ENCODE measurements around the gene ZSWIM8.
"Not testable (repeated sequence)": the region's sequence is repeated elsewhere in the genome, so short reads cannot be mapped to it uniquely, and the experiment has no call there.

Gene ZSWIM8

GRCh38 chr10:73785211-73785720 is at the start of gene ZSWIM8:
Gene ZSWIM8 (plus strand): TSS chr10:73785606. CDS start chr10:73785879, 273 bp downstream.
- DNase-seq (ENCODE audit: low read depth in 2 of 2) = peak; percentile 72 to 74

- DNase-seq (ENCODE audit: low read depth in 2 of 2) = not testable (repeated sequence)
These were observed 44.7 kb upstream of the ZSWIM8 start for GRCh38 chr10:73740501-73741254.

GRCh38 chr10:73742454-73742734 is 43.0 kb upstream of the ZSWIM8 start:
- DNase-seq (ENCODE audit: low read depth in 2 of 2) = no peak

- DNase-seq (ENCODE audit: low read depth in 2 of 2) = no peak
These were observed 42.0 kb upstream of the ZSWIM8 start for GRCh38 chr10:73743327-73743904.

GRCh38 chr10:73743905-73744663 is 41.3 kb upstream of the ZSWIM8 start, which contains the start of gene SEC24C:
Gene SEC24C (plus strand): TSS chr10:73744372. CDS start chr10:73746833, 2,461 bp downstream.
- DNase-seq (ENCODE audit: low read depth in 2 of 2) = peak; percentile 91 to 94

GRCh38 chr10:73744664-73744975 is 40.8 kb upstream of the ZSWIM8 start:
- peak in 1 of 2 experiments; percentile 67 for DNase-seq (ENCODE audit: low read depth in 2 of 2)

GRCh38 chr10:73746721-73747120 is 38.7 kb upstream of the ZSWIM8 start:
- no peak for DNase-seq (ENCODE audit: low read depth in 2 of 2)

GRCh38 chr10:73750819-73751218 is 34.6 kb upstream of the ZSWIM8 start:
- no peak for DNase-seq (ENCODE audit: low read depth in 2 of 2)

- DNase-seq (ENCODE audit: low read depth in 2 of 2) = no peak
These were observed 29.2 kb upstream of the ZSWIM8 start for GRCh38 chr10:73756183-73756582.

GRCh38 chr10:73758704-73759511 is 26.5 kb upstream of the ZSWIM8 start:
- DNase-seq (ENCODE audit: low read depth in 2 of 2) = no peak

- no peak for DNase-seq (ENCODE audit: low read depth in 2 of 2)
These were observed 25.8 kb upstream of the ZSWIM8 start for GRCh38 chr10:73759512-73760115.

GRCh38 chr10:73761781-73762180 is 23.6 kb upstream of the ZSWIM8 start:
- DNase-seq (ENCODE audit: low read depth in 2 of 2) = no peak

- DNase-seq (ENCODE audit: low read depth in 2 of 2) = no peak
These were observed 22.5 kb upstream of the ZSWIM8 start for GRCh38 chr10:73762915-73763314.

- DNase-seq (ENCODE audit: low read depth in 2 of 2) = no peak
These were observed 22.1 kb upstream of the ZSWIM8 start for GRCh38 chr10:73763343-73763742.

- no peak for DNase-seq (ENCODE audit: low read depth in 2 of 2)
These were observed 20.3 kb upstream of the ZSWIM8 start for GRCh38 chr10:73765066-73765465.

- DNase-seq (ENCODE audit: low read depth in 2 of 2) = peak in 1 of 2 experiments; percentile 43
These were observed 16.5 kb upstream of the ZSWIM8 start for GRCh38 chr10:73768881-73769280.

GRCh38 chr10:73769396-73769795 is 16.0 kb upstream of the ZSWIM8 start:
- no peak for DNase-seq (ENCODE audit: low read depth in 2 of 2)

GRCh38 chr10:73771722-73772280 is 13.6 kb upstream of the ZSWIM8 start:
- DNase-seq (ENCODE audit: low read depth in 2 of 2) = peak in 1 of 2 experiments; percentile 72

- peak; percentile 54 to 76 for DNase-seq (ENCODE audit: low read depth in 2 of 2)
These were observed 12.9 kb upstream of the ZSWIM8 start for GRCh38 chr10:73772281-73773151.
